ENCODE measurements around the gene CHN1.

CHN1 gene

GRCh38 chr2:174863183-174863582 is 142.0 kb downstream of the CHN1 start:
- H3K4me3 Mint-ChIP-seq, result no peak overlapping the region
- H3K27me3 Mint-ChIP-seq (ENCODE audit: low read depth), result no peaks in the 10 kb centered on the region
- no peak overlapping the region for H3K27ac Mint-ChIP-seq

GRCh38 chr2:174859563-174860169 is 145.5 kb downstream of the CHN1 start:
- no peak for TF ChIP-seq CTCF (IDR thresholded peaks at IDR 0.05; ENCODE audit: unreplicated experiment in 3 of 3)
- H3K27me3 Mint-ChIP-seq (ENCODE audit: low read depth), result no peaks in the 10 kb centered on the region
- H3K36me3 Mint-ChIP-seq (ENCODE audit: low read depth), result no peaks in the 10 kb centered on the region
- no peak overlapping the region for H3K4me3 Mint-ChIP-seq
- H3K9me3 Mint-ChIP-seq, result no peaks in the 10 kb centered on the region
- H3K4me1 Mint-ChIP-seq, result no peaks in the 10 kb centered on the region
- H3K27ac Mint-ChIP-seq, result peak overlapping the region in 1 of 3 experiments; percentile 21

More at GRCh38 chr2:174863183-174863582, 142.0 kb downstream of the CHN1 start:
- Mint-ChIP-seq H3K36me3 (ENCODE audit: low read depth) (no peaks in the 10 kb centered on the region), H3K4me1 (no peaks in the 10 kb centered on the region), H3K9me3 (no peaks in the 10 kb centered on the region)
- TF ChIP-seq CTCF (IDR thresholded peaks at IDR 0.05; ENCODE audit: unreplicated experiment in 3 of 3), result no peak

GRCh38 chr2:174858745-174859144 is 146.4 kb downstream of the CHN1 start:
- Mint-ChIP-seq H3K4me1 (no peaks in the 10 kb centered on the region), H3K27me3 (ENCODE audit: low read depth) (no peaks in the 10 kb centered on the region), H3K27ac (no peak overlapping the region), H3K9me3 (no peaks in the 10 kb centered on the region), H3K36me3 (ENCODE audit: low read depth) (no peaks in the 10 kb centered on the region), H3K4me3 (no peak overlapping the region)
- TF ChIP-seq CTCF (IDR thresholded peaks at IDR 0.05; ENCODE audit: unreplicated experiment in 3 of 3), result no peak

GRCh38 chr2:174856447-174856846 is 148.7 kb downstream of the CHN1 start:
- no peak for TF ChIP-seq CTCF (IDR thresholded peaks at IDR 0.05; ENCODE audit: unreplicated experiment in 3 of 3)
- Mint-ChIP-seq H3K36me3 (ENCODE audit: low read depth) (peaks cover 12% of the 10 kb centered on the region), H3K27me3 (ENCODE audit: low read depth) (no peaks in the 10 kb centered on the region), H3K4me1 (no peaks in the 10 kb centered on the region), H3K9me3 (no peaks in the 10 kb centered on the region), H3K27ac (no peak overlapping the region), H3K4me3 (no peak overlapping the region)

- Mint-ChIP-seq H3K9me3 (no peaks in the 10 kb centered on the region), H3K4me3 (peak overlapping the region; percentile 64 to 80 (median 79)), H3K36me3 (ENCODE audit: low read depth) (no peaks in the 10 kb centered on the region), H3K27ac (peak overlapping the region; percentile 30 to 80 (median 71)), H3K4me1 (peaks cover 25% of the 10 kb centered on the region), H3K27me3 (ENCODE audit: low read depth) (no peaks in the 10 kb centered on the region)
- no peak for TF ChIP-seq CTCF (IDR thresholded peaks at IDR 0.05; ENCODE audit: unreplicated experiment in 3 of 3)
These were observed 157.9 kb downstream of the CHN1 start for GRCh38 chr2:174846941-174847938.
